ENCODE data around the gene MRPS31.

DNA sequence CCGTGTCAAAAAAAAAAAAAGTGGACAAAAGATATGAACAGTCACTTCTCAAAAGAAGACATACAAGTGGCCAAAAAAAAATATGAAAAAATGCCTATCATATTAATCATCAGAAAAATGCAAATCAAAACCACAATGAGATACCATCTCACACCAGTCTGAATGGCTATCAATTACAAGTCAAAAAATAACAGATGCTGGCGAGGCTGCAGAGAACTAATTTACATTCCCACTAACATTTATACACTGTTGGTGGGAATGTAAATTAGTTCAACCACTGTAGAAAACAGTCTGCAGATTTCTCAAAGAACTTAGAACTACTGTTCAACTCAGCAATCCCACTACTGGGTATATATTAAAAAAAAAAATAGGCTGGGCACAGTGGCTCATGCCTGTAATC lies 78.0 kb downstream of the MRPS31 start:
- TF ChIP-seq POLR2AphosphoS5 (IDR thresholded peaks at IDR 0.05; ENCODE audit: borderline replicate concordance, low read depth, low read length) (no peak), EZH2 (IDR thresholded peaks at IDR 0.05) (no peak), FOXP2 (optimal IDR thresholded peaks at IDR 0.05; ENCODE audit: control extremely low read depth, extremely low read length, insufficient read depth) (no peak)

Data from SK-N-MC (cell line).